Activated T-helper 1 cell treated with Interleukin-2 at 50 U/mL for 16 hours (primary cell): Measurements from ENCODE around the gene PHLPP2.

Source experiments
- DNase-seq: peaks from one replicate; pipeline ENCODE4 v3.0.0-alpha.2; 2020; ENCODE audit warnings: low read depth

The PHLPP2 gene

DNA sequence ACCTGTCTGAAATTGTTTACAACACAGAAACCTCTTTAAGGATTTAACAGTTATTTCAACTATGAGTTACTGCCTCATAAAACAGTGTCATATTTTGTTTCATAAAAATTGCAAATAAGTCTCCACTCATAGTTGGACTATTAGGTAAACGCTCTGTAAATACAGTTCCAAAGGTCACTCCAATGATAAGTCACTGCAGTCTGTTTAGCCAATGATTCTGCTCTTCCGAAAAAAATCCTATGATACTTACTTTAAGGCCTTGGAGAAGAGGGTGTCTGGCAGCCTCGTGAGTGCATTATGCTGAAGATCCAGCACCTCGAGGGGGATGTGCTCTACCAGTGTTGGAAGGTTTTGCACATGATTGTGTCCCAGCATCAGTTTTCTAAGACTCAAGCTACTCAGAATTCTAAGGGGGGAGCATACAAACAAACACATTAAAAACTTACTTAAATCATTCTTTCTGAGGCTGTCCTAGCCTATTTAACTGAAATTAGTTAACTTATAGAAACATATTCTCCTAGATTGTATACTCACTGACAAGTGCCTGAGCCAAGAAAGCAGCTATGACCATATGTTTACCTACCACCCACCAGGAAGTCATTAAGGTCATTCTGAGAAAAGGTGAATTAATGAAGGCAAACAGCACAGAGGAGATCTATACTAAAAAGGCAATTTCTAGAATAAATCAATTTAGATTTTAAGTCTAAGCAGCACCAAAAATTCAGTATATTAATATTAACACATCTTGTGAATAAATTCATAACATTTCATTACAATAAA lies 57.4 kb downstream of the PHLPP2 start:
- DNase-seq = no peak

DNA sequence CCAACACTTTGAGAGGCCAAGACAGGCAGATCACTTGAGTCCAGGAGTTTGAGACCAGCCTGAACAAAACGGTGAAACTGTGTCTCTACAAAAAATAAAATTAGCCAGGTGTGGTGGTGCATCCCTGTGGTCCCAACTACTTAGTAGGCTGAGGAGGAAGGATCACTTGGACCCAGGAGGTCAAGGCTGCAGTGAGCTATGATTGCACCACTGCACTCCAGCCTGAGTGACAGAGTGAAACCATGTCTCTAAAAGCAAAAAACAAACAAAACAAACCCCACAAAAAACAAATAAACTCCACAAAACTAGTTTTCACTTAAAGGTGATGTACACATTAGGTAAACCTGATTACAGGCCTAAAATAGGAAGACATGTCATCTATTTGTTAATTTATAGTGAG lies 58.2 kb downstream of the PHLPP2 start:
- DNase-seq = no peak

DNA sequence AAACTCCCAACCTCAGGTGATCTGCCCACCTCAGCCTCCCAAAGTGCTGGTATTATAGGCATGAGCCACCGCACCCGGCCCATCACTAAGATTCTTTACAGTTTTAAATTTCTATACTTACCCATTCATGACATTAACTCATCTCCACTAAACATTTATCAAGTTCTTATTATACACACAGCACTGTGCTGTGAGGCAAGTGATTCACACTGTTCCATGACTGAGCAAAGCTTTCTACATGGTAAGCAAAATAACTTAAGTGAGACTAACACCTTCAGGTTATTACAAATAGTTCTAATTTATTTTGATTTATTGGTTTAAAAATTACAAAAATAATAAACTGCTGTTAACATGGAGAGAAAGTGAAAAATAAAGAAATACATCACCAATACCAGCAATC lies 65.0 kb downstream of the PHLPP2 start:
- DNase-seq = no peak

DNA sequence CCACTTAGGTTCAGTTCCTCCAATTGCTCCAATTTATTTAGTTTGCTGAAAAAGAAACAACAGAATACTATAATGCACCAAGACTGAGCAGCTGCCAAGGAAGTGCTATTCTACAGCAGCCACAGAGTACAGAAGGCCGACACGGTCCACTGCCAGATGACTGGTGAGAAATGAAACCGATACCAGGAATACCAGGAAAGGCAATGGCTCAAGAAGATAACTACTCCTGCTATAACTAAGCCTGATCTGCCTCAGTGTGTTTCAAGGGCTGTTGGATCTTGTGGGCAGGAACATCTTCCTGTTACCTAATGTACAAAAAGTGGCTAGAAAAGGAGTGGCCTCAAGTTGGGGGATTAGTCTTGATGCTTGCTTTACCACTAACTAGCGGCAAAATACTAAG lies 65.7 kb downstream of the PHLPP2 start:
- DNase-seq = no peak

DNA sequence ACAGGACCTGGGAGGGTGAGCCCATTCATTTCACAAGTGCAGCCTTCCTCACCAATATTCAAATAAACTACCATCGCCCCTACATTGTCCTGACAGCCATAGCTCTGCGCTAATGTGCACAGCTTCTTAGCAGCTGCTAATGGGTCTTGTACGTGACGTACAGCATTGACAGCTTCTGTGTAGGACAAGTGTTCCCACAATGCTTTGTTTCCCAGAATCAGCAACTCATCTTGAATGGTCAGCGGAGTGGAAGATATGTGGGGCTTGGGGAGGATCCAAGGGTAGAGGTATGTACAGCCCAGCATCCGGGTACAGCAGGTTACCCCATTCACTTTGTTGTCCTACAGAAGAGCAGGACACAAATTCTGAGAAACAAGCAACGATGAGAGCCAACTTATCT lies 74.8 kb downstream of the PHLPP2 start:
- DNase-seq = no peak

DNA sequence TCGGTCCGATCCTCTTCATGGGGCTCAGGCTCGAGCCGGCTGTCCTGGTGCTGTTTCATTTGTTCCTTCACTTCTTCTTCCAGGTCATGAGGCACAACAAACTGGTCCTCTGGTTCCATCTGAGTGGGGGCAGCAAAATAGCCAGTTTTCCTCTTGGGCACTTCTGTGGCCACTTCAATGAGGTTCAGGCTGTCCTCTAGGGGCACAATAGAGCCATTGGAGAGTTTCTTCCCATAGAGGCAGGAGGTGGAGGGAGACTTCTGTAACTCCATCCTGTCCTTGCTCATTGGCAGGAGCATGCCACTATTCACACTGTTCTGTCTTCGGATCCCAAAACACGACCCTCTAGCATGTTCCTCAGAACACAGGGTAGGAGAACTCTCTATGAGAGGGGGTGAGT lies 75.6 kb downstream of the PHLPP2 start:
- no peak for DNase-seq

DNA sequence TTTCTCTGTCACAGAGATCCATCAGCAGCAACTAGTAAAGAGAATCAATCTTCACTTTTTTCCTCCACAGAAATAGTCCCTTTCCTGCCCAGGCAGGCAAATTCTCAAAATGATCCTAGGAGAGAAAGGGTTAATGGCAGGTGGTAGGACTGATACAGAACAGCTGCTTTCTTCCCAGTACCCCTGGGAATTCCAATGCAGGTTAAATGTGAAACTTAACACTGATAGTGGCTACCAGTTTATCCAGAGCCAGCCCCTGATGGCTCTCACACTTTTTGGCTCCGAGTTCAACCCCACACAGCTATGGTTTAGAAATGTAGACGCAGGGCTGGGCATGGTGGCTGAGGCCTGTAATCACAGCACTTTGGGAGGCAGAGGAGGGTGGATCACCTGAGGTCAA lies 76.3 kb downstream of the PHLPP2 start:
- no peak for DNase-seq

DNA sequence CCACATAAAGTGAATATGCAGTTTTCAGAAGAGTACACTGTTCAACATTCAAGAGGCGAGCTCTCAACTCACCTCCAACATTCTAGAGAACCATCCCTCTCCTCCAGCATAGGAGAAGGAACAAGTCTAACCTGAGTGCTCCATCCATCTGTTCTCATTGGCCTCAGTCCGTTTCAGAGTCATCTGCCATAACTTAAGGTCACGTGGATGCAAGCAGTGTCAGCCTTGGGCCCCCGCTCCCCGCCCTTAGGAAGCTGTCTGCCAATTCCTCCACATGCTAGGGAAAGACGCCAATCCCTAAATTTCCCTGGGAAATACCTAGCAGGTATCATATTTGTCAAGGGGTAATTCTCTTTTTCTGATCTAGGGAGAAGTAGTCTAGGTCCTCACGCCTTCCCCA lies 77.1 kb downstream of the PHLPP2 start:
- DNase-seq = no peak

DNA sequence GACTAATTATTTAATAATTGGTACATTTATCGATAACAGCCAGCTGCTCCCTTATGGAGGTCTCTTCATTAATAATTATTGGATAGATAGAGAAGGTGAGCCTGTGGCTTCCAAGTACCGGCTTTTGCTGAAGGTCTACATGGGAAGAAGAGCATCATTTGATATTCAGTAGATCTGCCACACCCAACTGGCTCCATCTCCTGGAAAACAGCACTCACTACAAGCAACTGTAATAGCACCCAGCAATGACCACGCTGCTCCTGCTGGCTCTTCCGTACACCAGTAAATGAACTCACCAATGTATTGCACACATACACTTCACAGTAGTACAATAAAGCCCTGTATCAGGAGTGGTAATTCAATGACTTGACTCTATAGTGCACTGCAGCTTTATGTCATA lies 79.1 kb downstream of the PHLPP2 start:
- DNase-seq = no peak

DNA sequence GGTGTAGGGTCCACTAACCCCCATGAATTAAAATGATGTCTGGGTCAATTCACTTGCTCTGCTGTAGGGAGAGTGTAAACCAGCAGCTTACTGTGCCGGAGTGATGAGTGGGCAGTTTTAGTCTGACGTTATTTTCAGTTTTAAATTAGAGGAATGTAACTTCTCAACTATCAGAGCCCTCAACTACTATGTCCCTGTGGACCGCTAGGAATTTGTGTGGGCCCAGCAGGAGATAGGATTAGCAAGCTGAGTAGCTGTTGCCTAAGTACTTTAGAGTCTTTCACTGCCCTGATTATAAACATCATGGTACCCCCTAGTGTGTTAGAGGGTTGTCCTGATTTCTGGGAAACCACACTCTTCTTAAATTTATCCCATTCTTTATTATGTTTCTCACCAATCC lies 87.1 kb downstream of the PHLPP2 start:
- no peak for DNase-seq

DNA sequence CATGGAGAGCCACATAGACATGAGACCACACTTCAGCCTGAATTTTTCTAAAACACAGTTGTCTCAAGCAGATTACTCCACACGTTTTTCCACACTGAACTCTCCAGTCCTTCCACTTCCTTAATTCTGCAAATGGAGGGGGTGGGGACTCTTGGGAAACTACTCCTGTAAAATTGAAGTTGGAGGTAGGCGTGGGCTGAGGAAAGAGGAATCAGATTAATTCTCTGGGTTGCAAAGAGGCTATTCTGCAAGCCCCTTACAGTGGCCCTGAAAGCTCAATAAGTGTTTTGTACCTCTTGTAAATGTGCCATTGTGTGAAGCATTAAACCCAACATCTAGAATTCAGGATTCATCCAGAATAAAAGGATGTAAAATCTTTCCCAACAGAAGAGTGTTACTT lies 88.9 kb downstream of the PHLPP2 start:
- DNase-seq = no peak

DNA sequence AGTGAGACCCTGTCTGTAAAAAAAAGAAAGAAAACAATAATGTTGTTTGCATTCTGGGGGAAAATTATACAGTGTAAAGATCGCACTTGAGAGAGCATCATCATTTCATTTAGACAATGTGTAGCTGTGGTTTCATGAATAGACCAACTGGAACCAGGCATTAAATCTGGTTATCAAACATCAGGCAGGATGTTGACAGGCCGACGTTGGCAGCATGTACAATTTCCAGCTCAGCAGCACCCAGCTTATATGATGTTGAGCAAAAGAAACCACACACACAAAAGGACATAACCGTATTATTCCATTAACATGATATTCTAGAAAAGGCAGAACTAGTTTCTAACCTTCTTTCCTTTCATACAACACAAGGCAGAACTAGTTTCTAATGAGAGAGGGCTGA lies 92.7 kb downstream of the PHLPP2 start:
- DNase-seq = no peak

DNA sequence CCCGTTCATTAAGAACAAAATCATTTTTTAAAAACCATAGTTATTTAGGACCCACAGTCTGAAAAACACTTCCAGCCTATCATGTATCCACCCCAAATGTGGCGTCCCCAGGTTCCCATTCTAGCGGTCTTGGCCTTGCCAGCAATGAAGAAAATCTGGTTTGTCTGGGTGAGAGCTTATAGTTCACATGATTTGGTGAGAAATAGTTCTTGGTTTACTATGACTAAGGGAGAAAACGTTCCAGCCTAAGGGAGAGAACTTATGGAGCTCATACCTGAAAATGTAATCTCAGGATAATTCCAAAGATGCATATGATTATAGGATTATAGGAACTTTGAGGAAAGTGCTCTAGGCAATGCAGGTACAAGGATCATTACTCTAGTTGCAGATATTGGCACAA lies 93.7 kb downstream of the PHLPP2 start:
- no peak for DNase-seq

DNA sequence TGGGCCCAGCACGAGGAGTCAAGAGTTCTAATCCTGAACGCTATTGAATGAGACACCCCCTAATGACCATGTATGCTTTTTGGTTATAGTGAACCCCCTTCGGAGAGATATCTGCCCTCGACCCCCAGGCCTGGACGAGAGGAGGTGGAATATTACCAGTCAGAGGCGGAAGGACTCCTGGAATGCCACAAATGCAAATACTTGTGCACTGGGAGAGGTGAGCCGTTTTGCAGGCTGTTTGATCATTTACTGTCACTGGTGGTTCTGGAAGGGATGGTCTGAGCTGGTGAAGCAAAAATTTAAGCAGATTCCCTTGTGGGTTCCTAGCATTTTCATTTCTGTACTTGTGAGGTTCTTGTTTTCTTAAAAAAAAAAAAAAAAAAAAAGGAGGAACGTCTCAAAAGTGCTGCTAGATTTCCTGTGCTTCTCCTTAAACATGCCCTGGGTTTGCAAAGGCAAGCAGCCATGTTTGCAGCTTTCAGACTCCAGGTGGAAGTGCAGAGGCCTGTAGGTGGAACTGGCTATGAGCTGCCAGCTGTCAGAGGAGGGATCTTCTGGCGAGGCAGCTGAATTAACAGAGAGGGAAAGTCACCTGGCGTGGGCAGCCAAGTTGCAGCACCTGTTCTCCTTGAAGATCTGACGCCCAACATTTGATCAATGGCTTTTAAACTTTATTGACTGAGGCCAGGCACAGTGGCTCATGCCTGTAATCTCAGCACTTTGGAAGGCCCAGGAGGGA lies 95.1 kb downstream of the PHLPP2 start:
- no peak for DNase-seq

DNA sequence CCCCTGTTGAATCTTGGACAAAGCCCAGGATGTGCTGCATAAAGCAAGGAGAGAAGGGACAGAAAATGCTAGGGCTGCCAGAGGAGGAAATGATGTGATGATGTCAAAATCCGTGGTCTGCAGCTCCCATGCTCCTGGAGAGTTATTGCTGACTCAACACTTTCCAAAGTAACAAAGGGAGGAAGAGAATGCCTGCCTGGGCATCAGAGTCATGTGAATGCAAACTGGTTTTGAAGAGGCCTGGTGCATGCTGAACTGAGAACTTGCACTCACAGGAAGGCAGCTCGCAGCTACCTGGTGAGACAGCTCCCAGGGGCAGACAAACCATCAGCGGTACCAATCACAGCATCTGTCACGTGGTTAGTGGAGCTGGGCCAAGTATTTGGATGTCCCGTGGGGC lies 95.7 kb downstream of the PHLPP2 start:
- DNase-seq = no peak

DNA sequence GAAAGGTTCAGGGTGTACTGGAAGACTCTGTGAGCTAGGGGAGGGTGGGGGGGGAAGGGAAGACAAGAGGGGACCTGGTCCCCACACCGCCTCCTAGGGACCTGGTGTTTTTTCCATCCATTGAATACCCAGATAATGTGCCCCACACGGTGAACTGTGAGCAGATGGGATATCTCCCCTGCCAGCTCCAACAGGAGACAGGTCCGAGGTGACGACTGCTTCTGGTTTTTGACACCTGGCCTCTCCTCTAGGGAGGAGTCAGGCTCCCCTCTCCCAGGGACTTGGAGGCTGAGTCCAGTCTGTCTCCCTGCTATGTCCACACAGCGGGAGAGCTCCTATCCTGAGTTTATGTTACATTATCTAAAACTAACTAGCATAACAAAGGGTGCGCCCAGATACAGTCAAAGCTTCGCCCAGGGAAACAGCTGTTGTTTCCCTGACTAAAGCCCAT lies 96.7 kb downstream of the PHLPP2 start:
- DNase-seq = no peak

DNA sequence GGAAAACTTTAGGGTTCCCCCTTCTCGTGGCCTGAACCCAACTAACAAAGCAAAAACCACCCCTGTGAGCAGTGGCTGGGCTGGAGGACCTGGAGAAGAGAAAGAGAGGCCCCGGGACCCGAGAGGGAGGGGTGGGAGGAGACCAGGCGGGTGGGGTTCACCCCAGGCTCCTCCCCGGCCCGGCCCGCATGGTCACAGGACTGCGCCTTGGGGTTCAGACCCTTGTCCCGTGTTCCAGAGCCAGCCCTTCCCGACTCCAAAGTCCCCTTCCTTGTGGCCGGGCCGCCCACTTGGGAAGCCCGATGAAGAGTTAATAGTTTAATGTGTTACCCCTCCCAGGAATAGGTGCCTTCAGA lies 97.7 kb downstream of the PHLPP2 start:
- no peak for DNase-seq

DNA sequence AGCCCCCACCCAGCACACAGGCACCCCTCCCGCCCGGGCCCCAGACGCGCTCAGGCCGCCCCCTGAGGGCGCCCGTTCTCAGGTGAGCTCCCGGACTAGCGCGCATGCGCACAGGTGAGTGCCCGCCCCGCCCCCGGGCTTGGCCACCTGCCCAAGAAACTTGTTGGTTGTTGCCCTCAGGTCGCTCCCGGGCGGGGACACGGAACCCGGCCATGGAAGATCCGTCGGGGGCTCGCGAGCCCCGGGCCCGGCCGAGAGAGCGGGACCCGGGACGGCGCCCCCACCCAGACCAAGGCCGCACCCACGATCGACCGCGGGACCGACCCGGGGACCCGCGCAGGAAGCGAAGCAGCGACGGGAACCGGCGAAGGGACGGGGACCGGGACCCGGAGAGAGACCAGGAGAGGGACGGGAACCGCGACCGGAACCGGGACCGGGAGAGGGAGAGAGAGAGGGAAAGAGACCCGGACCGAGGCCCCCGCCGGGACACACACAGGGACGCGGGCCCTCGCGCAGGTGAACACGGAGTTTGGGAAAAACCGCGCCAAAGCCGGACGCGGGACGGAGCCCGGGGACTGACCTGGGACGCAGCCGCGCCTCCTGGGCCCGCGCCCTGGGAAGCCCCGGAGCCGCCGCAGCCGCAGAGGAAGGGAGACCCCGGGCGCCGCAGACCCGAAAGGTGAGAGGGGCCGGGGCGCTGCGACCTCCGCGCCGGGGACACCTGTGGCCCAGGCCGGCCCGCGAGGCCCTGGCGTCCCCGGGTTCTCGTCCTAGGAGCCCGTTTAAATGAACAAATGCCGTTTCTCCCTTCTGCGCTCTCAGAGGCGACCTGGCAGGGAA lies 98.3 kb downstream of the PHLPP2 start, which contains the start of gene MARVELD3:
Gene MARVELD3, plus strand, starts transcription at position 167 of the 840 bp plus-strand sequence. Its CDS starts 46 bp downstream, at position 213.
- DNase-seq = peak; percentile 7

DNA sequence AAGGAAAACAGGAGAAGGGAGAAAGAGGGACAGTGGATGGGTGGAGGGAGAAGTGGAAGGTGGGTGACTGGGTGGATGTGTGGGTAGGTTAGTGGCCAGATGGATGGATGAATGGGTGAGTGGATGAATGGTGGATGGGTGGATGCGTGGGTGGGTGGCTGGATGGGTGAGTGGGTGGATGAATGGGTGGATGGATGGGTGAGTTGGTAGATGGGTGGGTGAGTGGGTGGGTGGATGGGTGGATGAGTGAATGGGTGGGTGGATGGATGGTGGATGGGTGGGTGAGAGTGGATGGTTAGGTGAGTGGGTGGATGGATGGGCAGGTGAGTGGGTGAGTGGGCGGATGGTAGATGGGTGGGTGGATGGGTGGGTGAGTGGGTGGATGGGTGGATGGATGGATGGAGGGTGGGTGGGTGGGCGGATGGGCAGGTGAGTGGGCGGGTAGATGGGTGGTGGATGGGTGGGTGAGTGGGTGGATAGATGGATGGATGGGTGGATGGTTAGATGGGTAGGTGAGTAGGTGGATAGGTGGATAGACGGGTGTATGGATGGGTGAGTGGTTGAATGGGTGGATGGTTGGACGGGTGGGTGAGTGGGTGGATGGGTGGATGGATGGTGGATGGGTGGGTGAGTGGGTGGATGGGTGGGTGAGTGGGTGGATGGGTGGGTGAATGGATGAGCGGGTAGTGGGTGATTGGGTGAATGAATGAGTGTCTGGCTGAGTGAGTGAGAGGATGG lies 99.2 kb downstream of the PHLPP2 start:
- DNase-seq = no peak

DNA sequence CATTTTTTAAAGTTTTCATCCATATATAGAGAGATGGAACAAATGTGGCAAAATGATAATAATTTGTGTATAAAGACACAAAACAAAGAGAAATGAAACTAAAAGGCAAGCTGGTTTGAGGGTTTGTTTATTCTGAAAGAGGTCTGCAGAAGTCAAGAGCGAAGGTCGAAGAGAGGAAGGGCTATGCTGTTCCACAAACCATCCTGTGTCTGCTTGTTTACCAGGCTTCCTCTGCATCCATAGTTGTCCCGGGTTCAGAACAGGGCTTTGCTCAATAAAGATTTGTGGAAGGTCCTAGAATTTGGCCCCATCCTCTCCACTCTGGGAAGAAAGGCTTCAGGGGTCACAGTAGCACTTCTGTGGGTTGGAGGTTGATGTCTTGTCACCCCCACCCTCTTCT lies 100.9 kb downstream of the PHLPP2 start:
- DNase-seq = no peak

DNA sequence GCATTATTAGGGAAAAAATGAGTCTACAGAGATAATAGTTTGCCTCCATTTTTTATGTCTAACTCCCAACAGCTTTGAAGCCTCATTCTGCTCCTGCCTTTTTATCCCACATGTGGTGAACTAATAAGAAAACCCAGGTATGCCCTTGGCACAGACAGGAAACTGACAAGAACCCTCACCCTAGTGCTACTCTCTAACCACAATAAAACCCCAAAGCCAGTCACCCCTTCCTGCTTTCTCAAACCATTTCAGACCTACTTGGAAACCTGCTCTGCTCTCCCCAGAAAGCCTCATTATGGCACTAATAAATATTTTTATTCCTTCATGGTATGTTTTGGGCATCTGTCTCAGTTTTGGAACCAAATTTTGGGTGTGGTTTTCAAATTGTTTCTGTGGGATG lies 102.4 kb downstream of the PHLPP2 start:
- DNase-seq = no peak

DNA sequence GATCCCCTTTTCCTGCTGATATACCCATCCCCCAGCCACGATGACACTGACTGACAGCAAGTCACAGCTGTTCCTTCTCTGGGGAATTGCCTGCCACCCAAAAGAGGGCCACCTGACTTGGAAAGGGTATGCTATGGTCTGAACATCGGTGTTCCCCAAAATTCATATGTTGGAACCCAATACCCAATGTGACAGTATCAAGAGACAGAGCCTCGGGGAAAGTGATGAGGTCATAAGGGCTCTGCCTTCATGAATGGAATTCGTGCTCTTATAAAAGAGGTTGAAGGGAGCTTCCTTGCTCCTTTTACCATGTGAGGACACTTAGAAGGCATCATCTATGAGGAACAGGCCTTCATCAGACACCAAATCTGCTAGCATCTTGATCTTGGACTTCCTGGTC lies 106.1 kb downstream of the PHLPP2 start:
- no peak for DNase-seq
